ENCODE results near the gene PROM1. TPM values are rescaled to one million over a fixed set of nuclear protein-coding genes. Genes with fewer than 3 reads are reported as not detected.

PROM1 gene
- total RNA-seq, 1 donor from 2014 or later, result 65.3 TPM

DNA sequence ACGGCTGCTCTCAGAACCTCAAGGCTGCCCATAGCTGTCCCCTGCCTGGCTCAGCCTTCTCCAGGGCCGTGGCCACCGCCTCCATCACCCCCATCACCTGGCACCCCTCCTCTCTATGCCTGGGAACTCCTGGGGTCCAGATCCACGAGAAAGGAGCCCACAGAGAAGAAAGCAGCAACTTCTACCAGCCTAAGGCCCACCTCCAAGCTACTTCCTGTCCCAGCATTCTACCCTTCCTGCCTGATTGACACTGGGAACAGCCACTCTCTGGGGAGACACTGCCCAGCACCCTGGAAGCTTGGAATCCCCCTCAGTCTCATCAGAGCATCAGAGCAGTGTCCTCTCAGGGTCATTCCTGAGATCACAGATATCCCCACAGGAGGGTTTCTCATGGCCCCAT is 36.9 kb upstream of the PROM1 start:
- no peak for DNase-seq (ENCODE audit: low read depth, low spot score)
- Mint-ChIP-seq H3K4me1 (peaks cover 3% of the 10 kb centered on the region), H3K36me3 (ENCODE audit: low read depth) (no peaks in the 10 kb centered on the region), H3K9me3 (no peaks in the 10 kb centered on the region), H3K27ac (ENCODE audit: unreplicated experiment) (no peak overlapping the region), H3K27me3 (ENCODE audit: low read depth) (no peaks in the 10 kb centered on the region), H3K4me3 (no peak overlapping the region)
- TF ChIP-seq, protein P1, sequence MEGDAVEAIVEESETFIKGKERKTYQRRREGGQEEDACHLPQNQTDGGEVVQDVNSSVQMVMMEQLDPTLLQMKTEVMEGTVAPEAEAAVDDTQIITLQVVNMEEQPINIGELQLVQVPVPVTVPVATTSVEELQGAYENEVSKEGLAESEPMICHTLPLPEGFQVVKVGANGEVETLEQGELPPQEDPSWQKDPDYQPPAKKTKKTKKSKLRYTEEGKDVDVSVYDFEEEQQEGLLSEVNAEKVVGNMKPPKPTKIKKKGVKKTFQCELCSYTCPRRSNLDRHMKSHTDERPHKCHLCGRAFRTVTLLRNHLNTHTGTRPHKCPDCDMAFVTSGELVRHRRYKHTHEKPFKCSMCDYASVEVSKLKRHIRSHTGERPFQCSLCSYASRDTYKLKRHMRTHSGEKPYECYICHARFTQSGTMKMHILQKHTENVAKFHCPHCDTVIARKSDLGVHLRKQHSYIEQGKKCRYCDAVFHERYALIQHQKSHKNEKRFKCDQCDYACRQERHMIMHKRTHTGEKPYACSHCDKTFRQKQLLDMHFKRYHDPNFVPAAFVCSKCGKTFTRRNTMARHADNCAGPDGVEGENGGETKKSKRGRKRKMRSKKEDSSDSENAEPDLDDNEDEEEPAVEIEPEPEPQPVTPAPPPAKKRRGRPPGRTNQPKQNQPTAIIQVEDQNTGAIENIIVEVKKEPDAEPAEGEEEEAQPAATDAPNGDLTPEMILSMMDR (conservative IDR thresholded peaks at IDR 0.05), result no peak

DNA sequence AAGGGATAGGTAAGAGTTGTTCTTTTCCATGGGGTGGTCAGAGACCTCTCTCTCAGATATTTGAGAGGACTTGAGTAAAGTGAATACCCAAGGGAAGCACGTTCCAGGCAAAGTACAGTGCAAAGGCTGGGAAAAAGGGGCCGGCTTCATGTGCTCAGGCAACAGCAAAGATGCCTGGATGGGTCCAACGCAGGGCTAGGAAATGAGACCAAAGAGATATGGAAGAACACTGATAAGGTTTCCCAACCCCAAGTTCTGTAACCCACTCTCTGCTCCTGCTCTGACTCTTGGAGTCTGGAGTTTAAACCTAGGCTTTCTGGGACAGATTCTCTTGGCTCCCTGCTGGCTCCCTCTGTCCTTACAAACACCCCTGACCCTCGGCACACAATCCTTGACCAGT is 36.2 kb upstream of the PROM1 start:
- TF ChIP-seq, protein P1 (conservative IDR thresholded peaks at IDR 0.05), result no peak
- Mint-ChIP-seq H3K27ac (ENCODE audit: unreplicated experiment) (no peak overlapping the region), H3K4me3 (no peak overlapping the region), H3K27me3 (ENCODE audit: low read depth) (no peaks in the 10 kb centered on the region), H3K36me3 (ENCODE audit: low read depth) (no peaks in the 10 kb centered on the region), H3K4me1 (peaks cover 3% of the 10 kb centered on the region), H3K9me3 (no peaks in the 10 kb centered on the region)
- DNase-seq (ENCODE audit: low read depth, low spot score), result no peak

DNA sequence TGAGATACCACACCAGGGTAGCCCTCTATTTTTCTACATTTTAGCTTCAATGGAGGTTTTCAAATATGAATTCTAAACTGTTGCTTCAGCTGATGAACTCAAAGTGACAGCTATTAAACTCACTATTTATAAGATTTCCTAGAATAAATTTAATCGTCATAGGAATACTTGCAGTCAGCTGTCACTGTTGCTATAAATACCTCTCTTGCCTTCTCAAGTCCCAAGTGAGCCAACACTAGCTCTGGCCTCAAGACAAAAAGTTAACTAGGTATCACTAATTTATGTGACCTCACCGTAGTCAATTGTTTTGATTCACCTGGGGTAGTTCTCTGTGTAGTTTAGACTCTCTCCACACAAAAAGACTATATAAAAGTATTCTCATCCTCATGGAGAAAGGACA is 34.3 kb upstream of the PROM1 start:
- Mint-ChIP-seq H3K9me3 (no peaks in the 10 kb centered on the region), H3K4me3 (no peak overlapping the region), H3K27ac (ENCODE audit: unreplicated experiment) (no peak overlapping the region), H3K4me1 (peaks cover 3% of the 10 kb centered on the region), H3K36me3 (ENCODE audit: low read depth) (no peaks in the 10 kb centered on the region), H3K27me3 (ENCODE audit: low read depth) (no peaks in the 10 kb centered on the region)
- TF ChIP-seq, protein P1 (conservative IDR thresholded peaks at IDR 0.05), result no peak
- DNase-seq (ENCODE audit: low read depth, low spot score), result no peak

DNA sequence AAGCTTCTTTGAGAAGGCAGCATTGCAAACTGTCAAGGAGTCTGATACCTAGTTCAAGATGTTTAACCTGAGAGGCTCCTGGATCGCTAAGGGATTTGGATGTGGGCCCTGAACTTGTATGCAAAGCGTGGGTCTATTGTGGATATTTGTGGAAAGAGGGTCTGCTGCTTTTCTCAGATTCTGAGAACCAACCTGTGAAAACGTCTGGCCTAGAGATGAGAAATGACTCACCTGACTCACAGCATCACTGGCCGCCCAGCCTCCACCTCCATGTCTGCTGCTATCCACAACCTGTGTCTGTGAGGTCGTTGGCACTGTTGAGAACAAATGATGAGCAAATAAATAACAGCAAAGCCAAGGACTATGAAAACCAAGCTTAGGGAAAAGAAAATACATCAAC is 33.3 kb upstream of the PROM1 start:
- TF ChIP-seq, protein P1 (conservative IDR thresholded peaks at IDR 0.05), result no peak
- no peak overlapping the region for H3K27ac Mint-ChIP-seq (ENCODE audit: unreplicated experiment)
- peaks cover under 1% of the 10 kb centered on the region for H3K27me3 Mint-ChIP-seq (ENCODE audit: low read depth)
- no peaks in the 10 kb centered on the region for H3K9me3 Mint-ChIP-seq
- H3K4me1 Mint-ChIP-seq, result peaks cover 3% of the 10 kb centered on the region
- no peak overlapping the region for H3K4me3 Mint-ChIP-seq
- H3K36me3 Mint-ChIP-seq (ENCODE audit: low read depth), result no peaks in the 10 kb centered on the region
- no peak for DNase-seq (ENCODE audit: low read depth, low spot score)

DNA sequence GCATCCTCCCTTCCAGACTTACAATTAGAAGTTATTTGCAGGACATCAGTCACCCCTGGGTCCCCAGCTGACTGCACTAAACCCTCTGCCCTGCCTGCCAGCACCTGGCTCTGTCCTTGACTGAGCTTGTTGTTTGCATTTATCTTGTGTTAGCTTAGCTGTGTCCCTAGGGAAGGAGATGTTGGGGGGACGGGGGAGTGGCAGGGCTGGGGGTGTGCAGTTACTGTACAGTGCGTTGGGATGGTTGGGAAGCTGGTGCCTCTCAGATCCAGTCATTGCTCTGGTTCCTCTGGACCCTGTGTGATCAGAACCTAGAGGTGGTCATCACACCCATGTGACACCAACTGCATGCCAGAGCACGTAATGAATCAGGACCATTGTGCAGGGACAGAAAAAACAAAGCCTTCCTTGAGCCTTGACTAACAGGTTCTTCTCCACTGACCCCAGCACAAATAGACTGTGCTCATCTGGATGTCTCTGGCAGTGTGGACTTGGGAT is 32.7 kb upstream of the PROM1 start:
- H3K4me3 Mint-ChIP-seq, result no peak overlapping the region
- no peaks in the 10 kb centered on the region for H3K9me3 Mint-ChIP-seq
- no peak for DNase-seq (ENCODE audit: low read depth, low spot score)
- no peaks in the 10 kb centered on the region for H3K36me3 Mint-ChIP-seq (ENCODE audit: low read depth)
- H3K27ac Mint-ChIP-seq (ENCODE audit: unreplicated experiment), result no peak overlapping the region
- H3K4me1 Mint-ChIP-seq, result peaks cover 3% of the 10 kb centered on the region
- H3K27me3 Mint-ChIP-seq (ENCODE audit: low read depth), result peaks cover 7% of the 10 kb centered on the region
- TF ChIP-seq, protein P1 (conservative IDR thresholded peaks at IDR 0.05), result no peak

DNA sequence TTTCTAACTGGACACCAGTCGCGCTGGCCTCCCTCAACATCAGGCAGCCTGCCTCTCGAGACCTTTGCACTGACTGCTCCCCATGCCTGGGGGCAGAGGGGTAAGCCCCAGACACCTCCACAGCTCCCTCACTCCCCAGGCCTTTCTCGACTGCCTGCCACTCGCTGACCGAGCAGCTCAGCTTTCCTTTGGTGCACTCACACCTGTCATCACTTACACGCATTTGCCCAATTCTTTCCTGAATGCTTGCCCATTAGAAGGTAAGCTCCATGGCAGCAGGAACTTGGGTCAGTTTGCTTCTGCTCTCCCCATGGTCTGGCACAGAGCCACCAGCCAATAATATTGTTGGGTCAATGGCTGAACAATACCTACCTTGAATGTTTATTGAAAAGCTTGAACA is 32.2 kb upstream of the PROM1 start:
- TF ChIP-seq, protein P1 (conservative IDR thresholded peaks at IDR 0.05), result no peak
- H3K9me3 Mint-ChIP-seq, result no peaks in the 10 kb centered on the region
- H3K27ac Mint-ChIP-seq (ENCODE audit: unreplicated experiment), result peak overlapping the region; percentile 53
- H3K27me3 Mint-ChIP-seq (ENCODE audit: low read depth), result peaks cover 9% of the 10 kb centered on the region
- DNase-seq (ENCODE audit: low read depth, low spot score), result no peak
- peaks cover 3% of the 10 kb centered on the region for H3K4me1 Mint-ChIP-seq
- no peaks in the 10 kb centered on the region for H3K36me3 Mint-ChIP-seq (ENCODE audit: low read depth)
- no peak overlapping the region for H3K4me3 Mint-ChIP-seq

Measured in neural crest cell (in vitro differentiated cells).